H1 (cell line): ENCODE results near the gene ZBTB45.

ENCODE experiments used
- CTCF ChIP-seq, 3 experiments: IDR thresholded peaks; 1 replicate in 2 of 3; 2 replicates in 1 of 3; pipeline versions ENCODE4 v1.5.1 to v1.6.1; 2011; ENCODE audit warnings: low read length in 3 of 3, mild to moderate bottlenecking in 3 of 3, inconsistent platforms in 2 of 3, low read depth in 1 of 3, moderate library complexity in 1 of 3; ENCODE audit not compliant: insufficient read depth in 1 of 3; ENCODE audit errors: control extremely low read depth in 1 of 3
- EZH2 ChIP-seq: fragments of 200-600 bp; sonication (generic); IDR thresholded peaks from 2 replicates; pipeline ENCODE4 v1.7.1; 2012; ENCODE audit warnings: low read depth, mild to moderate bottlenecking, moderate library complexity, low read length, inconsistent platforms; ENCODE audit not compliant: severe bottlenecking
- JUN ChIP-seq: IDR thresholded peaks from 2 replicates; pipeline ENCODE4 v1.6.1; 2011; ENCODE audit warnings: low read depth, mild to moderate bottlenecking, improper control_type of control experiment, low read length
- JUND ChIP-seq: IDR thresholded peaks from 2 replicates; pipeline ENCODE4 v1.6.1; 2011; ENCODE audit warnings: mild to moderate bottlenecking, improper control_type of control experiment, low read length
- KDM1A ChIP-seq: fragments of 200-600, 300-600 bp; sonication (generic); IDR thresholded peaks from 2 replicates; pipeline ENCODE4 v1.7.1; 2016; ENCODE audit warnings: mild to moderate bottlenecking, low read length, borderline replicate concordance
- KDM5A ChIP-seq: fragments of 200-600 bp; IDR thresholded peaks from 2 replicates; pipeline ENCODE4 v1.7.1; 2012; ENCODE audit warnings: mild to moderate bottlenecking, low read length, inconsistent platforms, mixed read lengths
- POLR2A ChIP-seq, 2 experiments: IDR thresholded peaks; 1 replicate in 1 of 2; 2 replicates in 1 of 2; pipeline ENCODE4 v1.6.1; 2011; ENCODE audit warnings: low read depth in 2 of 2, low read length in 2 of 2, mild to moderate bottlenecking in 2 of 2; ENCODE audit errors: control extremely low read depth in 1 of 2
- RAD21 ChIP-seq, 2 experiments: IDR thresholded peaks in 1 of 2; conservative IDR thresholded peaks in 1 of 2; 2 replicates each; pipeline ENCODE4 v1.6.1; 2011; ENCODE audit warnings: low read depth in 2 of 2, low read length in 2 of 2, improper control_type of control experiment in 1 of 2, inconsistent platforms in 1 of 2, mild to moderate bottlenecking in 1 of 2, moderate library complexity in 1 of 2
- SAP30 ChIP-seq: fragments of 300-600 bp; sonication (generic); IDR thresholded peaks from 2 replicates; pipeline ENCODE4 v1.7.1; 2012; ENCODE audit warnings: low read length, moderate library complexity, mild to moderate bottlenecking, inconsistent platforms; ENCODE audit not compliant: insufficient read depth, insufficient replicate concordance
- TF ChIP-seq, protein P1 (sequence below): IDR thresholded peaks from 2 replicates; pipeline ENCODE4 v1.6.1; 2012; ENCODE audit warnings: low read length, inconsistent platforms

- TF ChIP-seq JUND (no peak), RAD21 (IDR thresholded peaks at IDR 0.05 in 1 of 2, conservative IDR thresholded peaks at IDR 0.05 in 1 of 2; ENCODE audit: low read depth in 2 of 2, low read length in 2 of 2) (no peak), JUN (no peak), EZH2 (no peak), POLR2A (IDR thresholded peaks at IDR 0.05; ENCODE audit: control extremely low read depth in 1 of 2, low read depth in 2 of 2, low read length in 2 of 2) (peak in 1 of 2 experiments; percentile 78; a peak in 2 of 3 replicates), CTCF (IDR thresholded peaks at IDR 0.05; ENCODE audit: control extremely low read depth in 1 of 3, insufficient read depth in 1 of 3, low read depth in 1 of 3, low read length in 3 of 3) (no peak), KDM5A (no peak), SAP30 (no peak), KDM1A (no peak)
- TF ChIP-seq, protein P1, sequence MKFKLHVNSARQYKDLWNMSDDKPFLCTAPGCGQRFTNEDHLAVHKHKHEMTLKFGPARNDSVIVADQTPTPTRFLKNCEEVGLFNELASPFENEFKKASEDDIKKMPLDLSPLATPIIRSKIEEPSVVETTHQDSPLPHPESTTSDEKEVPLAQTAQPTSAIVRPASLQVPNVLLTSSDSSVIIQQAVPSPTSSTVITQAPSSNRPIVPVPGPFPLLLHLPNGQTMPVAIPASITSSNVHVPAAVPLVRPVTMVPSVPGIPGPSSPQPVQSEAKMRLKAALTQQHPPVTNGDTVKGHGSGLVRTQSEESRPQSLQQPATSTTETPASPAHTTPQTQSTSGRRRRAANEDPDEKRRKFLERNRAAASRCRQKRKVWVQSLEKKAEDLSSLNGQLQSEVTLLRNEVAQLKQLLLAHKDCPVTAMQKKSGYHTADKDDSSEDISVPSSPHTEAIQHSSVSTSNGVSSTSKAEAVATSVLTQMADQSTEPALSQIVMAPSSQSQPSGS = 0 out of 2 replicates have a peak, but pooled peaks have one; percentile 14
These were observed 39.1 kb upstream of the ZBTB45 start for GRCh38 chr19:58558623-58559274.
